SU-DHL-6 (cell line): ENCODE results near the gene LLGL2.

Experiments
- H2AFZ ChIP-seq: fragments of 200-600 bp; sonication (generic); 2 replicates; pipeline ENCODE4 v1.6.1; 2014; ENCODE audit warnings: low read depth, mild to moderate bottlenecking, moderate library complexity, mixed read lengths, antibody characterized with exemption, low read length; ENCODE audit not compliant: severe bottlenecking
- H3F3A ChIP-seq: fragments of 200-600 bp; shearing (Covaris generic); 2 replicates; pipeline ENCODE4 v1.6.0; 2016; ENCODE audit warnings: antibody characterized with exemption, mild to moderate bottlenecking; ENCODE audit not compliant: insufficient read depth
- H3K27ac ChIP-seq: fragments of 200-600 bp; sonication (generic); 2 replicates; pipeline ENCODE4 v1.5.1; 2016; ENCODE audit warnings: low read depth, mild to moderate bottlenecking, low read length, moderate library complexity, mixed read lengths
- H3K27me3 ChIP-seq: fragments of 200-600 bp; sonication (generic), shearing (Covaris generic); 2 replicates; pipeline ENCODE4 v1.6.0; 2014; ENCODE audit warnings: mild to moderate bottlenecking, low read length
- H3K36me3 ChIP-seq: fragments of 200-600 bp; sonication (generic); 2 replicates; pipeline ENCODE4 v1.6.1; 2014; ENCODE audit warnings: mild to moderate bottlenecking, low read length, mixed read lengths
- H3K4me2 ChIP-seq: fragments of 300-600, 200-600 bp; shearing (Covaris generic), sonication (generic); 2 replicates; pipeline ENCODE4 v1.6.0; 2014; ENCODE audit warnings: low read length, low read depth, mild to moderate bottlenecking; ENCODE audit not compliant: poor library complexity, severe bottlenecking
- H3K4me3 ChIP-seq: fragments of 200-600 bp; sonication (generic); 2 replicates; pipeline ENCODE4 v1.5.1; 2014; ENCODE audit warnings: antibody characterized with exemption, low read length, mild to moderate bottlenecking, mixed read lengths; ENCODE audit not compliant: insufficient read depth, poor library complexity, severe bottlenecking
- H3K79me2 ChIP-seq: fragments of 200-600 bp; sonication (generic); 2 replicates; pipeline ENCODE4 v1.6.1; 2014; ENCODE audit warnings: mild to moderate bottlenecking, low read length, moderate library complexity; ENCODE audit not compliant: insufficient read depth
- H3K9ac ChIP-seq: fragments of 200-600 bp; sonication (generic); 2 replicates; pipeline ENCODE4 v1.7.0; 2014; ENCODE audit warnings: mild to moderate bottlenecking, low read length
- H3K9me2 ChIP-seq: fragments of 200-600 bp; sonication (generic); replicated peaks from 2 replicates; pipeline ENCODE4 v1.6.1; 2014; ENCODE audit warnings: low read length; ENCODE audit not compliant: insufficient read depth
- H3K9me3 ChIP-seq: fragments of 200-600 bp; sonication (generic); 2 replicates; pipeline ENCODE4 v1.6.1; 2014; ENCODE audit warnings: low read length, mixed read lengths; ENCODE audit not compliant: insufficient read depth
- H4K20me1 ChIP-seq: fragments of 200-600 bp; sonication (generic); 2 replicates; pipeline ENCODE4 v1.6.1; 2014; ENCODE audit warnings: low read depth, mild to moderate bottlenecking, antibody characterized with exemption, low read length, moderate library complexity, mixed read lengths
- EZH2phosphoT487 ChIP-seq: fragments of 200-600 bp; sonication (generic), shearing (Covaris generic); conservative IDR thresholded peaks from 2 replicates; pipeline ENCODE4 v1.6.1; 2018; ENCODE audit warnings: mild to moderate bottlenecking, antibody characterized with exemption, low read length, moderate library complexity, mixed read lengths
- TF ChIP-seq, protein P1 (sequence below): fragments of 200-600 bp; sonication (generic); IDR thresholded peaks from one replicate; pipeline ENCODE4 v1.5.1; 2017; ENCODE audit warnings: antibody characterized with exemption, mild to moderate bottlenecking, low read length, moderate library complexity; ENCODE audit not compliant: insufficient read depth, poor library complexity, severe bottlenecking

LLGL2 gene

DNA sequence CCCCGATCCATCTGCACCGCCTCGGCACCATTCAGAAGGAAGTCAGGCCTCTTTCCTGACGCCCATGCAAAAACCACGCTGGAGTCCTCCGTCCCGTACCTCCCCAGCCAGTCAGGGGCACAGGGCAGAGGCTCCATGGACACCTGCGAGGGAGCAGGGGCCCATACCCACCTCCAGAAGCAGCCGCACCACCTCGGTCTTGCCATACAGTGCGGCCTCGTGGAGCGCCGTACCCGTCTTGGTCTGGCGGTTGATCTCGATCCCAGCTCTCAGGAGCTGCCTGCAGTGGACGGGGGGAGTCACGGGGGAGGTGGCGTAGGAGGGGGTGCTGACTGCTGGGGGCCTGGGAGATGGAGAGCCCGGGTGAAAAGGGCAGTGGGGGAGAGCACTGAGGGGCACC lies 19.4 kb upstream of the LLGL2 start:
- Histone ChIP-seq H3K36me3 (no peaks in the 10 kb centered on the region), H3K9ac (no peak overlapping the region), H3K27me3 (no peaks in the 10 kb centered on the region), H3K4me2 (no peak overlapping the region), H2AFZ (no peak overlapping the region), H3K79me2 (no peaks in the 10 kb centered on the region), H3K9me3 (no peaks in the 10 kb centered on the region), H3K4me3 (no peak overlapping the region), H3F3A (no peaks in the 10 kb centered on the region), H3K27ac (no peak overlapping the region), H3K9me2 (no peaks in the 10 kb centered on the region), H4K20me1 (no peaks in the 10 kb centered on the region)
- TF ChIP-seq, protein P1, sequence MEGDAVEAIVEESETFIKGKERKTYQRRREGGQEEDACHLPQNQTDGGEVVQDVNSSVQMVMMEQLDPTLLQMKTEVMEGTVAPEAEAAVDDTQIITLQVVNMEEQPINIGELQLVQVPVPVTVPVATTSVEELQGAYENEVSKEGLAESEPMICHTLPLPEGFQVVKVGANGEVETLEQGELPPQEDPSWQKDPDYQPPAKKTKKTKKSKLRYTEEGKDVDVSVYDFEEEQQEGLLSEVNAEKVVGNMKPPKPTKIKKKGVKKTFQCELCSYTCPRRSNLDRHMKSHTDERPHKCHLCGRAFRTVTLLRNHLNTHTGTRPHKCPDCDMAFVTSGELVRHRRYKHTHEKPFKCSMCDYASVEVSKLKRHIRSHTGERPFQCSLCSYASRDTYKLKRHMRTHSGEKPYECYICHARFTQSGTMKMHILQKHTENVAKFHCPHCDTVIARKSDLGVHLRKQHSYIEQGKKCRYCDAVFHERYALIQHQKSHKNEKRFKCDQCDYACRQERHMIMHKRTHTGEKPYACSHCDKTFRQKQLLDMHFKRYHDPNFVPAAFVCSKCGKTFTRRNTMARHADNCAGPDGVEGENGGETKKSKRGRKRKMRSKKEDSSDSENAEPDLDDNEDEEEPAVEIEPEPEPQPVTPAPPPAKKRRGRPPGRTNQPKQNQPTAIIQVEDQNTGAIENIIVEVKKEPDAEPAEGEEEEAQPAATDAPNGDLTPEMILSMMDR, result no peak
- TF ChIP-seq EZH2phosphoT487, result no peak

DNA sequence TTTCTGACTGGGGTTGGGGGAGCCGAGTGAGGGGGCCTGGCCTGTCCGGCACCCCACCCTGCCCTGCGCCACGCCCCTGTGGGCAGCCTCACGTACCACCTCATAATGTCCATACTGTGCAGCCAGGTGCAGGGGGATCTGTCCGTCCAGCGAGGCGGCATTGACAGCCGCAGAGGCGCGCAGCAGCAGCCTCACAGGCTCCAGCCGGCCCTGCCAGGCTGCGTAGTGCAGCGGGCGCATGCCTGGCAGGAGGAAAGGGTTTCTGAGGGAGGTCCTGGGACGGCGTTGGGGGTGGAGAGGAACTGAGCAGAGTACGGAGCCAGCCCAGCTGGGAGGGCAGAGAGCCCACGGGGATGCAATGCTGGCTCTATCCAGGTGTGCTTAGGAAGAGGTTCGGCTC lies 18.6 kb upstream of the LLGL2 start:
- H2AFZ ChIP-seq, result no peak overlapping the region
- H3K27ac ChIP-seq, result no peak overlapping the region
- no peaks in the 10 kb centered on the region for H3K36me3 ChIP-seq
- H3K27me3 ChIP-seq, result no peaks in the 10 kb centered on the region
- H4K20me1 ChIP-seq, result no peaks in the 10 kb centered on the region
- no peak overlapping the region for H3K4me3 ChIP-seq
- no peaks in the 10 kb centered on the region for H3K9me3 ChIP-seq
- TF ChIP-seq, protein P1, result no peak
- TF ChIP-seq EZH2phosphoT487, result no peak
- H3K79me2 ChIP-seq, result no peaks in the 10 kb centered on the region
- H3F3A ChIP-seq, result no peaks in the 10 kb centered on the region
- no peak overlapping the region for H3K4me2 ChIP-seq
- H3K9ac ChIP-seq, result no peak overlapping the region
- H3K9me2 ChIP-seq, result no peaks in the 10 kb centered on the region

DNA sequence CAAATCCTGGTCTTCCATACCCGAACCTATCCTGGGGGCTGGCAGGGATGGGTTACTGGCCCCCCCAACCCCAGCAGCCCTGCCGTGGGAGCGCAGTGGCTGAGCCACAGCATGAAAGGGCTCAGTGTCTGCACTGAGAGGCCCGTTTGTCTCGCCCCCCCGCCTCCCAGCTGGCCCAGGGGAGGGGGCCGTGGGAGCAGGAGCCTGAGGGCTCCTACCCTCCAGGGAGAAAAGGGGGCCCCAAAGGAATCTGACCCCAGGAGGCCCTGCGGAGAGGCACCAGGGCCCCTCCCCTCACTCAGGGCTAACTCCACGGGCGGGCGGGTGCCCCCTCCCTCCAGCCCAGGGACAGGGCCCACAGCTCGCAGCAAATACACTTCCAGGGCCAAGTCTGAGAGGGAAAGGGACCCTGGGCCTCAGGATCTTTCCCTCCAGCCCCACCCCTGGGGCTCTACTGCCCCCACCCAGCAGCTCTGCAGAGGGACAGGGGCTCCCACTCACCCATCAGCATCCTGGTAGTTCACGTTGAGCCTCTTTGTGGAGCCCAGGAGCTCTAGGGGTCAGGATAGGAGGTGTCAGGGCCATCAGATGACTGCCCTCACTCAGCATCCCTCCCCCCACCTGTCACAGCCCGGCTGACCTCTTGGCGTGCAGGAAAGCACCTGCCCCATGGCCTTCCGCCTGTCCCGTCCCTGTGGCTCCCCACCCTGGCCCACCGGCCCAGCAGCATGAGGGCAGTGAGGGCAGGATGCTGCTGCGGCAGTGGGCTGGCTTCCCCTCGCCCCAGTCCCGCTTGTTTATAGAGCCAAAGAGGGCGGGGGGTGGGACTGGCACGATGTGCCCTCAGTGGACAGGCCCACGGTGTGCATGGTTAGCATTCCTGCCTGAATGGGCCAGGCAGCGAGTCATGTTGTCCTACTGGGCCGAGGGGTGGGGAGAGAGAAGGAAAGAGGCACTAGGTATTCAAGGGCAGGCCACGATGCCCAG lies 17.5 kb upstream of the LLGL2 start:
- Histone ChIP-seq H3K36me3 (no peaks in the 10 kb centered on the region), H3K9me3 (no peaks in the 10 kb centered on the region)

More for the DNA sequence above, 17.5 kb upstream of the LLGL2 start:
- Histone ChIP-seq H3K79me2 (no peaks in the 10 kb centered on the region), H3K27ac (no peak overlapping the region), H3K4me3 (no peak overlapping the region), H3K9me2 (no peaks in the 10 kb centered on the region), H2AFZ (no peak overlapping the region), H3K9ac (no peak overlapping the region), H3K27me3 (no peaks in the 10 kb centered on the region), H4K20me1 (no peaks in the 10 kb centered on the region), H3K4me2 (no peak overlapping the region), H3F3A (no peaks in the 10 kb centered on the region)
- TF ChIP-seq, protein P1, result no peak
- no peak for TF ChIP-seq EZH2phosphoT487
